GM12865 (cell line): ENCODE results near the gene GPC6.

Experiments used
- DNase-seq: peaks from one replicate; pipeline ENCODE4 v3.0.0; 2010; ENCODE audit warnings: low read depth
- H3K4me3 ChIP-seq: 2 replicates; pipeline ENCODE4 v1.5.1; 2011; ENCODE audit warnings: mild to moderate bottlenecking, low read depth, low read length, control low read depth
- TF ChIP-seq, protein P1 (sequence below): IDR thresholded peaks from 2 replicates; pipeline ENCODE4 v1.5.1; 2011; ENCODE audit warnings: low read length, control low read depth, low read depth, inconsistent platforms; ENCODE audit not compliant: insufficient read depth; ENCODE audit errors: missing control alignments

Gene GPC6

DNA sequence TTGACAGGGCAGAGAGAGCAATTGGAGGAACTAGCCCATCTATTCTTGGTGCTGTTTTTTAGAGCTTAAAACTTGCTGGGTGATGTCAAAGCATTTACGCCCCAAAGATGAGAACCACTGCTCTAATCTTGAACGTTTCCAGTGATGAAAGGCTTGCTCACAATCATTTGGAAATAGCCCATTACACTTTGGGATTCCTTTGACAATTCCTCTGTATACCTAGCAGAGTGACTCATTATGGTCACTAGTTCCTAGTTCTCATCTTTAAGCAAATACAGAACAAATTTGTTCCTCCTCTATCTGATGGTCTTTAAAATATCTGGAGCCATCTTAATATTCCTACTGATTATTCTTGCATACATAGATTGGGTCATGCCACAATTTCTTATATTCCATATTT, 112.3 kb downstream of the GPC6 start:
- DNase-seq = no peak
- TF ChIP-seq, protein P1, sequence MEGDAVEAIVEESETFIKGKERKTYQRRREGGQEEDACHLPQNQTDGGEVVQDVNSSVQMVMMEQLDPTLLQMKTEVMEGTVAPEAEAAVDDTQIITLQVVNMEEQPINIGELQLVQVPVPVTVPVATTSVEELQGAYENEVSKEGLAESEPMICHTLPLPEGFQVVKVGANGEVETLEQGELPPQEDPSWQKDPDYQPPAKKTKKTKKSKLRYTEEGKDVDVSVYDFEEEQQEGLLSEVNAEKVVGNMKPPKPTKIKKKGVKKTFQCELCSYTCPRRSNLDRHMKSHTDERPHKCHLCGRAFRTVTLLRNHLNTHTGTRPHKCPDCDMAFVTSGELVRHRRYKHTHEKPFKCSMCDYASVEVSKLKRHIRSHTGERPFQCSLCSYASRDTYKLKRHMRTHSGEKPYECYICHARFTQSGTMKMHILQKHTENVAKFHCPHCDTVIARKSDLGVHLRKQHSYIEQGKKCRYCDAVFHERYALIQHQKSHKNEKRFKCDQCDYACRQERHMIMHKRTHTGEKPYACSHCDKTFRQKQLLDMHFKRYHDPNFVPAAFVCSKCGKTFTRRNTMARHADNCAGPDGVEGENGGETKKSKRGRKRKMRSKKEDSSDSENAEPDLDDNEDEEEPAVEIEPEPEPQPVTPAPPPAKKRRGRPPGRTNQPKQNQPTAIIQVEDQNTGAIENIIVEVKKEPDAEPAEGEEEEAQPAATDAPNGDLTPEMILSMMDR = no peak
- no peak overlapping the region for H3K4me3 ChIP-seq

DNA sequence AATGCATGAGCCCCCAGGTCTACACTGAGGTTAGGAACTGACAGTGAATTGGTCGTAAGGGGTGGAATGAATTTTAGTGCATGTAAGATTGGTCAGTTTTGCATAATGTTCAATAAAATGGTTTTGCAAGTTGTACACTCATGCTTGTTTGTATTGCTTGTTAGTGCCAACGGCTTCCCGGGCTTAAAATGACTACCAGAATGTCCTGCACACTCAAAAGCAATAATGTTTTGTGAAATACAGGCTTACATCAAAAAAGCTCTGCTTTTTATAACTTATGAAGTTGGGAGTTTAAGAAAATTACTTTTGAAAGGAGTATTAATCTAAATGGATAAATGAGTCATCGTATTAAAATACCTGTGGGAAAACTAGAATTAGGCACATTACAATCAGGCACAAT, 112.9 kb downstream of the GPC6 start:
- DNase-seq = no peak
- H3K4me3 ChIP-seq = no peak overlapping the region
- TF ChIP-seq, protein P1 = no peak

DNA sequence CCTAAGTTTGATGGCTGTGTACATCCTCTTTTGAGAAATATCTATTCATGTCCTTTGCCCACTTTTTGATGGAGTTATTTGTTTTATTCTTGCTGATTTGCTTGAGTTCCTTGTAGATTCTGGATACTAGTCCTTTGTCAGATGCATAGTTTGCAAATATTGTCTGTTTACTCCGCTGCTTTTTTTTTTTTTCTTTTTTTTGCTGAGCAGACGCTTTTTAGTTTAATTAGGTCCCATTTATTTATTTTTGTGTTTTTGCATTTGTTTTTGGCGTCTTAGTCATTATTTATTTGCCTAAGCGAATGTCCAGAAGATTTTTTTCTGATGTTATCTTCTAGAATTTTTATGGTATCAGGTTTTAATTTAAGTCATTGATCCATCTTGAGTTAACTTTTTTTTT, 114.9 kb downstream of the GPC6 start:
- no peak for DNase-seq
- no peak overlapping the region for H3K4me3 ChIP-seq
- TF ChIP-seq, protein P1 = no peak

DNA sequence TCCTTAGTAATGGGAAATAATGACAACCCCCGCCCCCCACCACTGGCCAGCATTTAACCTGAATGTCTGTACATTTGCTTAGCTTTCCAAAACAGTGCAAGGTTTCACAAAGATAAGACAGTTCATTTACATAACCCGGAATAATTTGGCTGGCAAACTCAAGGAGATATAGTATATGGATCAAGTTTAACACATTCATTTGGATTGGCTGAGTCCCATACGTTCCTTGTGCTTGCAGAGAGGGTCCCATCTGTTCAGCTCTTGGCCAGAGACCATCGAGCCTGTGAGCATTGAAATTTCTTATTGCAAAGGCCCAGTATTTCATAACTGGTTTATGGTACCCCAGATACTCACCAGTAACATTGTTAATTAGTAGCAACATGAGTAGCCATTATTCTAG, 116.5 kb downstream of the GPC6 start:
- H3K4me3 ChIP-seq = no peak overlapping the region
- TF ChIP-seq, protein P1 = no peak
- no peak for DNase-seq

DNA sequence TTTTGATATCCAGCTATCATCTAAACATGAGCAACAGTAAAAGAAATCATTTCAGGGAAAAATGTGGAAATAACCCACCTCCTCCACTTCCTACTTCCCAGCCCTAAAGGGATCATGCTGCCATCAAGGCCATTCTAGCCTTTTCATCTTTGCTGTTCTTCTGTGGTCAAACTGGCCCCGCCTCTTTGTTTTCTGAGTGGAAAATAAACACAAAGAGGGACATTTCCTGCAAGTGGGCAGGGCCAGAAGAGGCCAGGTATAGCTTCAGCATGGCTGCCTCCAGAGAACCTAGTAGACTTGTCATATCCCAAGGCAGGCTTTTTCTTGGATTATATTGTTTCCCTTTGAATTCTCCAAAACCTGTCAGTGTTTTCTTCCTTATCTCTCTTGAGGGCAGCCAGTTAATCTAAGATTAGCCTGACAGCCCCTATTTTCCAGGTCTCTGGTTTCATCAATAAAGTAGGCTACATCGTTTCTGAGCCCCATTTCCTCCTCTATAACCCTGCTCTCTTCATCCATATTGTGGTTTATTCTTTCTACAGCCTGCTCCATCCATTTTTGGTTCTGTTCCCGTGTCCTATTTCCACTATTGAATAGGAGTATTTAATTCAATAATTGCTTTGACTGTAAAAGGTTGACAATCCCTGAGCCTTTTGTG, 117.6 kb downstream of the GPC6 start:
- no peak for DNase-seq
- no peak overlapping the region for H3K4me3 ChIP-seq
- TF ChIP-seq, protein P1 = no peak

DNA sequence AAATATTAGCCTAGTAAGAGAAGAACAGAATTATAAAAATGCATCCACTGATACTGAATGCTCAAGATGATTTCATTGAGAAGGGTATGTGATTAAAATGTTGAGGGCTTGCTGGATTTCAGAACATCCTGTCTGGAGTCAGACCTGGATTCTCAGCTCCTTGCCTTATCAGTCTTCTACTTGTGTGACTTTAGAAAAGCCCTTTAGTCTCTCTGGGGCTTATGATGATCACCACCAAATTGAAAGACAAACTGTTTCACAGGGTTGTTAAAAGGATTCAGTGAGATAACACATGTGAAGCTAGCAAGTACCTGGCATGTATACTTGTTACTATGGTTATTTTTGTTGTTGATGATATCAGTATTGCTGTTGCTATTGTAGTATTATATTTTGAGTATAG, 118.4 kb downstream of the GPC6 start:
- no peak overlapping the region for H3K4me3 ChIP-seq
- TF ChIP-seq, protein P1 = no peak
- DNase-seq = no peak

DNA sequence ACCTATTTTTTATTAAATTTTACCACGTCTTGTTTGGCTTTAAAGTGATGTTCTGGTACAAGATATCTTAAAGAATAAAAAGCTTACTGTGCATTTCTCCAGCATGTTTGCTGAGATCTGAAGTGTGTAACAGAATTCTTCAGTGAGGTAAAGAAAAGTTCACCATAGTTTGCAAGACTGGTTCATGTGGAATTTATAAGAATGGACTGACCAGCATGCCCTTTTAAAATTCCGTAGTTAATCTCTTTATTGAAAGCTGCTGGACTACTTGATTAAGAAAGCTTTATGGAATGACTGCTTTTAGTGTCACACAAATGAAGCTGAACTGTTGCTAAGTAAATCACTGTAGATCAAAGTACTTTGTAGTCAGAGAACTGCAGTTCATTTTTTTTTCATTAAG, 119.2 kb downstream of the GPC6 start:
- H3K4me3 ChIP-seq = no peak overlapping the region
- TF ChIP-seq, protein P1 = no peak

More for the DNA sequence above, 119.2 kb downstream of the GPC6 start:
- DNase-seq = no peak
